Measurements from ENCODE around the gene NOL4L. TPM values are rescaled to one million over a fixed set of nuclear protein-coding genes. Genes with fewer than 3 reads are reported as not detected.
A peak's percentile ranks its signal among the peaks of the same experiment; 100 is the strongest.

NOL4L gene
- total RNA-seq, 1 donor from 2014 or later = 11.9 TPM

- no peak overlapping the region for H3K4me2 ChIP-seq
- H3K27ac ChIP-seq = no peak overlapping the region
These were observed 40.0 kb downstream of the NOL4L start for GRCh38 chr20:32544893-32545840.

GRCh38 chr20:32544260-32544722 lies 40.8 kb downstream of the NOL4L start:
- no peaks in the 10 kb centered on the region for H3K9me3 ChIP-seq (ENCODE audit: low read depth)
- peaks cover 7% of the 10 kb centered on the region for H3K9me3 Mint-ChIP-seq
- H3F3A ChIP-seq (ENCODE audit: low read depth) = peaks cover 6% of the 10 kb centered on the region
- no peak overlapping the region for H3K4me2 ChIP-seq
- H3K27ac Mint-ChIP-seq = no peak overlapping the region
- no peak overlapping the region for H3K27ac ChIP-seq
- H2AFZ ChIP-seq (replicated peaks) = no peak overlapping the region
- no peak overlapping the region for H3K4me3 Mint-ChIP-seq
- H3K79me2 ChIP-seq (ENCODE audit: low read depth) = no peaks in the 10 kb centered on the region
- no peaks in the 10 kb centered on the region for H3K36me3 Mint-ChIP-seq
- H3K9ac ChIP-seq = no peak overlapping the region
- H3K27me3 Mint-ChIP-seq (ENCODE audit: insufficient read depth, low read depth) = peaks cover 16% of the 10 kb centered on the region
- no peak for DNase-seq (ENCODE audit: low spot score)
- H3K27me3 ChIP-seq = peaks cover 8% of the 10 kb centered on the region
- H3K4me1 ChIP-seq = peaks cover 25% of the 10 kb centered on the region
- H3K36me3 ChIP-seq = no peaks in the 10 kb centered on the region
- peaks cover 43% of the 10 kb centered on the region for H3K4me1 Mint-ChIP-seq
- TF ChIP-seq EZH2phosphoT487 (IDR thresholded peaks at IDR 0.05) = no peak
- TF ChIP-seq EZH2 (IDR thresholded peaks at IDR 0.05) = no peak
- no peak for TF ChIP-seq CTCF (IDR thresholded peaks at IDR 0.05)
- H4K20me1 ChIP-seq (ENCODE audit: low read depth) = peaks cover 9% of the 10 kb centered on the region
- H3K4me3 ChIP-seq = no peak overlapping the region

More at GRCh38 chr20:32544893-32545840, 40.0 kb downstream of the NOL4L start:
- no peak overlapping the region for H3K9ac ChIP-seq
- H3K79me2 ChIP-seq (ENCODE audit: low read depth) = no peaks in the 10 kb centered on the region
- no peak for DNase-seq (ENCODE audit: low spot score)
- peaks cover 9% of the 10 kb centered on the region for H4K20me1 ChIP-seq (ENCODE audit: low read depth)
- H3K36me3 ChIP-seq = no peaks in the 10 kb centered on the region
- Mint-ChIP-seq H3K4me1 (peaks cover 40% of the 10 kb centered on the region), H3K4me3 (no peak overlapping the region), H3K27ac (peak overlapping the region; percentile 46), H3K36me3 (no peaks in the 10 kb centered on the region), H3K9me3 (peaks cover 11% of the 10 kb centered on the region), H3K27me3 (ENCODE audit: insufficient read depth, low read depth) (peaks cover 16% of the 10 kb centered on the region)
- H2AFZ ChIP-seq (replicated peaks) = no peak overlapping the region
- H3K4me3 ChIP-seq = no peak overlapping the region
- H3K9me3 ChIP-seq (ENCODE audit: low read depth) = no peaks in the 10 kb centered on the region
- H3K4me1 ChIP-seq = peaks cover 25% of the 10 kb centered on the region
- TF ChIP-seq CTCF (IDR thresholded peaks at IDR 0.05) (no peak), EZH2phosphoT487 (IDR thresholded peaks at IDR 0.05) (no peak), EZH2 (IDR thresholded peaks at IDR 0.05) (no peak)
- H3F3A ChIP-seq (ENCODE audit: low read depth) = peaks cover under 1% of the 10 kb centered on the region
- H3K27me3 ChIP-seq = no peaks in the 10 kb centered on the region

GRCh38 chr20:32543570-32544259 lies 41.4 kb downstream of the NOL4L start:
- no peaks in the 10 kb centered on the region for H3K79me2 ChIP-seq (ENCODE audit: low read depth)
- peaks cover 9% of the 10 kb centered on the region for H4K20me1 ChIP-seq (ENCODE audit: low read depth)
- H3K9me3 Mint-ChIP-seq = peaks cover 5% of the 10 kb centered on the region
- no peak overlapping the region for H3K4me3 Mint-ChIP-seq
- H3K9ac ChIP-seq = no peak overlapping the region
- no peak overlapping the region for H3K4me3 ChIP-seq
- H3K36me3 Mint-ChIP-seq = no peaks in the 10 kb centered on the region
- peaks cover 6% of the 10 kb centered on the region for H3F3A ChIP-seq (ENCODE audit: low read depth)
- peaks cover 18% of the 10 kb centered on the region for H3K27me3 Mint-ChIP-seq (ENCODE audit: insufficient read depth, low read depth)
- H3K27ac ChIP-seq = no peak overlapping the region
- DNase-seq (ENCODE audit: low spot score) = no peak
- no peak overlapping the region for H3K27ac Mint-ChIP-seq
- H2AFZ ChIP-seq (replicated peaks) = no peak overlapping the region
- peaks cover 45% of the 10 kb centered on the region for H3K4me1 Mint-ChIP-seq
- peaks cover 27% of the 10 kb centered on the region for H3K4me1 ChIP-seq
- no peak overlapping the region for H3K4me2 ChIP-seq
- peaks cover 14% of the 10 kb centered on the region for H3K27me3 ChIP-seq
- TF ChIP-seq EZH2 (IDR thresholded peaks at IDR 0.05) (no peak), EZH2phosphoT487 (IDR thresholded peaks at IDR 0.05) (no peak)
- H3K36me3 ChIP-seq = no peaks in the 10 kb centered on the region
- H3K9me3 ChIP-seq (ENCODE audit: low read depth) = no peaks in the 10 kb centered on the region

All from neural progenitor cell (in vitro differentiated cells).